Endothelial cell of umbilical vein (primary cell): ENCODE measurements around the gene ADGRE1. TPM values are rescaled to one million over a fixed set of nuclear protein-coding genes. Genes with fewer than 3 reads are reported as not detected.

Experiments
- BruUV-seq: library from RNA; stranded (reverse); fragments of 400-500 nt; replicated peaks from 2 replicates; lab custom pipeline; 2021; lab: Mats Ljungman, UMichigan
- CTCF ChIA-PET: fragments of 300-600, 350-600 bp; sonication (Branson Sonifier 250); formaldehyde crosslinking; loops from one replicate; lab custom pipeline; 2021; ENCODE audit warnings: antibody characterized with exemption, inconsistent platforms; lab: Charles Lee
- POLR2A ChIA-PET: fragments of 300-600, 350-600 bp; sonication (Branson Sonifier 250); formaldehyde crosslinking; loops from one replicate; lab custom pipeline; 2021; ENCODE audit warnings: antibody characterized with exemption, inconsistent platforms; lab: Charles Lee
- DNase-seq: peaks from one replicate; pipeline ENCODE4 v3.0.0-alpha.2; 2011; ENCODE audit warnings: low read depth, low spot score
- FAIRE-seq: peaks from 2 replicates; lab custom pipeline; 2011; peaks lifted over from hg19 to GRCh38; lab: Jason Lieb, UNC
- H2AFZ ChIP-seq: 2 replicates; pipeline ENCODE4 v1.6.0; 2012; ENCODE audit warnings: low read depth, low read length, control low read depth, inconsistent platforms
- H3K27ac ChIP-seq: 2 replicates; pipeline ENCODE4 v1.5.1; 2011; ENCODE audit warnings: low read depth, mild to moderate bottlenecking, control low read depth, low read length, moderate library complexity; ENCODE audit not compliant: insufficient read depth
- H3K27me3 ChIP-seq, 2 experiments: 2 replicates each; pipeline versions ENCODE4 v1.6.0 to v1.6.1; 2011; ENCODE audit warnings: low read length in 2 of 2, mixed read lengths in 1 of 2; ENCODE audit not compliant: control insufficient read depth in 2 of 2, insufficient read depth in 2 of 2
- H3K36me3 ChIP-seq, 2 experiments: 2 replicates in 1 of 2; 3 replicates in 1 of 2; pipeline ENCODE4 v1.5.1; 2011; ENCODE audit warnings: low read length in 2 of 2, mild to moderate bottlenecking in 1 of 2, moderate library complexity in 1 of 2; ENCODE audit not compliant: control insufficient read depth in 2 of 2, insufficient read depth in 2 of 2; ENCODE audit errors: extremely low read depth in 1 of 2
- H3K4me1 ChIP-seq: 3 replicates; pipeline ENCODE4 v1.5.1; 2011; ENCODE audit warnings: mild to moderate bottlenecking, low read length; ENCODE audit not compliant: control insufficient read depth, insufficient read depth; ENCODE audit errors: extremely low read depth
- H3K4me2 ChIP-seq: 2 replicates; pipeline ENCODE4 v1.6.1; 2011; ENCODE audit warnings: low read length, control low read depth, mixed read lengths; ENCODE audit not compliant: insufficient read depth
- H3K4me3 ChIP-seq, 3 experiments: fragments of 200-600 bp in 1 of 3; sonication (generic), shearing (Covaris generic) in 1 of 3; replicated peaks in 1 of 3; 2 replicates each; pipeline ENCODE4 v1.5.1; 2011 to 2016; ENCODE audit warnings: control low read depth in 3 of 3, low read length in 3 of 3, mild to moderate bottlenecking in 2 of 3, inconsistent platforms in 1 of 3, low read depth in 1 of 3, moderate library complexity in 1 of 3; ENCODE audit not compliant: insufficient read depth in 1 of 3
- H3K79me2 ChIP-seq: 2 replicates; pipeline ENCODE4 v1.6.0; 2012; ENCODE audit warnings: low read length, inconsistent platforms; ENCODE audit not compliant: control insufficient read depth, insufficient read depth
- H3K9ac ChIP-seq: replicated peaks from 2 replicates; pipeline ENCODE3; 2011; ENCODE audit warnings: low read length, control low read depth; ENCODE audit not compliant: insufficient read depth; ENCODE audit errors: extremely low read depth
- H3K9me1 ChIP-seq: replicated peaks from 3 replicates; pipeline ENCODE4 v1.6.0; 2011; ENCODE audit warnings: mild to moderate bottlenecking, low read length; ENCODE audit not compliant: control insufficient read depth, insufficient read depth; ENCODE audit errors: extremely low read depth
- H3K9me3 ChIP-seq: replicated peaks from 2 replicates; pipeline ENCODE4 v1.5.1; 2012; ENCODE audit warnings: low read length, inconsistent platforms; ENCODE audit not compliant: control insufficient read depth, insufficient read depth
- H4K20me1 ChIP-seq: replicated peaks from 2 replicates; pipeline ENCODE3; 2011; ENCODE audit warnings: mild to moderate bottlenecking, low read length; ENCODE audit not compliant: control insufficient read depth, insufficient read depth; ENCODE audit errors: extremely low read depth
- EZH2 ChIP-seq: IDR thresholded peaks from 2 replicates; pipeline ENCODE4 v1.6.1; 2012; ENCODE audit warnings: borderline replicate concordance, low read depth, mild to moderate bottlenecking, moderate library complexity, low read length, inconsistent platforms; ENCODE audit not compliant: severe bottlenecking
- FOS ChIP-seq: IDR thresholded peaks from 2 replicates; pipeline ENCODE4 v1.6.1; 2011; ENCODE audit warnings: mild to moderate bottlenecking, low read length, moderate library complexity, borderline replicate concordance; ENCODE audit not compliant: insufficient read depth
- GATA2 ChIP-seq: IDR thresholded peaks from 2 replicates; pipeline ENCODE4 v1.7.0; 2011; ENCODE audit warnings: low read depth, mild to moderate bottlenecking, moderate library complexity, mixed read lengths, low read length; ENCODE audit not compliant: insufficient read length, insufficient read depth
- JUN ChIP-seq: IDR thresholded peaks from 2 replicates; pipeline ENCODE4 v1.6.1; 2011; ENCODE audit warnings: borderline replicate concordance, low read depth; ENCODE audit not compliant: insufficient read length, insufficient read depth
- MAX ChIP-seq: IDR thresholded peaks from 2 replicates; pipeline ENCODE4 v1.6.1; 2011; ENCODE audit not compliant: insufficient read depth, insufficient read length
- MYC ChIP-seq: IDR thresholded peaks from one replicate; pipeline ENCODE4 v1.6.1; 2011; ENCODE audit warnings: mild to moderate bottlenecking, low read depth, low read length
- POLR2A ChIP-seq: IDR thresholded peaks from 2 replicates; pipeline ENCODE4 v1.6.1; 2012; ENCODE audit warnings: low read depth, mild to moderate bottlenecking, control low read depth, low read length
- dilution Hi-C: fragments of 300-500 bp; cut with MboI; formaldehyde crosslinking; loops from one replicate; pipeline ENCODE4 v1.15.0; 2019; ENCODE audit warnings: low sequenced_read_pairs; ENCODE audit not compliant: extremely low pct_ligation_motif_present
- intact Hi-C: fragments of 100-400 bp; cut with micrococcal nuclease; formaldehyde crosslinking; loops from one replicate; pipeline ENCODE4 v1.10.0; 2022
- polyA plus RNA-seq, 4 experiments: library from polyadenylated mRNA; depleted of rRNA in 3 of 4; stranded (reverse) in 3 of 4; unstranded in 1 of 4; fragments of >200 nt; gene quantifications; 2 replicates each; pipeline versions ENCODE4 v1.2.1 to v1.2.3, GENCODE V29; 2011 to 2012; ENCODE audit warnings: missing spikeins in 1 of 4
- total RNA-seq: library from RNA; stranded (reverse); gene quantifications from 2 replicates; pipeline ENCODE4 v1.2.3, GENCODE V29; 2021

Gene ADGRE1
- total and polyA plus RNA-seq, 2 donors (not counting 3 experiments of a cell fraction or from before 2014, with no cell fraction given), result not detected

- no peaks in the 10 kb centered on the region for H3K4me1 ChIP-seq
- H3K79me2 ChIP-seq, result no peaks in the 10 kb centered on the region
- POLR2A ChIA-PET, result no interaction called here
- CTCF ChIA-PET, result no interaction called here
- no peaks in the 10 kb centered on the region for H3K27me3 ChIP-seq
- no peaks in the 10 kb centered on the region for H3K36me3 ChIP-seq
- no peaks in the 10 kb centered on the region for H4K20me1 ChIP-seq
- no peak overlapping the region for H3K4me3 ChIP-seq
- DNase-seq, result no peak
- H3K9ac ChIP-seq, result no peak overlapping the region
- no peak overlapping the region for H3K4me2 ChIP-seq
- no peak overlapping the region for H2AFZ ChIP-seq
- H3K9me1 ChIP-seq, result no peaks in the 10 kb centered on the region
- H3K9me3 ChIP-seq, result no peaks in the 10 kb centered on the region
- intact Hi-C loops, result no loop called here
- dilution Hi-C loops, result no loop called here
- no peak overlapping the region for H3K27ac ChIP-seq
- TF ChIP-seq MYC, result no peak
- TF ChIP-seq POLR2A, result no peak
- no TSS peak for BruUV-seq
- FAIRE-seq, result no peak
Measured at GRCh38 chr19:6856749-6857372, 30.5 kb upstream of the ADGRE1 start.

DNA sequence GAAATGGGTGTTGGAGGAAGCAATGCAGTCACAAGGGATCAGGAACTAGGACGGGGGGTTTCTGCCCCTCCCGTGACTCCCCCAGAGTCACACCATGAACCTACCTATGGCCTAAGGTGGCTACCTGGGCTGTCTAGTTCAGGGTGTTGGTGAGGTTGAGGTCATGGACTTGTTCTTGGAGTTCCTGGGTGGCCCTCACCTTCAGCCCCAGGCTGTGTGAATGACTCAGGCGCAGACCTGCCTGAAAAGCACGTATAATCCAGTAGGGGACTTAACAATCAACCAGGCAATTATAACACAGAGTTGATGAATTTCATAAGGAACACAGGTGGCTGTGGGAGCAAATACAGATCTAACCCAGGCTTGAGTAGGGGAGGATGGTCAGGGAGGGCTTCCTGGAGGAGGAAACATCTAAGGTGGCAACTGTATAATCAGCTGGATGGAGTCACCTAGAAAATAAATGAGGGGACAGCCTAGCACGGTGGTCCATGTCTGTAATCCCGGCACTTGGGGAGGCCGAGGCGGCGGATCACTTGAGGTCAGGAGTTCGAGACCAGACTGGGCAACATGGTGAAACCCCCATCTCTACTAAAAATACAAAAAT lies 25.6 kb upstream of the ADGRE1 start:
- H3K4me1 ChIP-seq, result no peaks in the 10 kb centered on the region
- no peaks in the 10 kb centered on the region for H3K79me2 ChIP-seq
- TF ChIP-seq FOS (no peak), MAX (no peak), POLR2A (no peak), JUN (no peak), GATA2 (no peak), EZH2 (no peak)
- dilution Hi-C loops (no loop called here), intact Hi-C loops (loop anchor here (1.0 to 5.0 kb wide), 4 partner anchors 59 to 469 kb away; partner anchors contain the start of genes CRB3 and GTF2F1)
- no peaks in the 10 kb centered on the region for H3K27me3 ChIP-seq
- no peak overlapping the region for H3K4me3 ChIP-seq
- H3K4me2 ChIP-seq, result no peak overlapping the region
- H2AFZ ChIP-seq, result no peak overlapping the region
- H3K9me3 ChIP-seq, result no peaks in the 10 kb centered on the region
- no TSS peak for BruUV-seq
- H3K36me3 ChIP-seq, result no peaks in the 10 kb centered on the region
- no peak for DNase-seq
- CTCF ChIA-PET, result interaction anchor here (0.6 to 6.2 kb wide), 4 partner anchors 89 to 345 kb away, joined by 4 to 179 read pairs (median 40); partner anchors contain the start of genes GPR108, TRIP10 and VAV1
- H3K27ac ChIP-seq, result no peak overlapping the region
- no peaks in the 10 kb centered on the region for H4K20me1 ChIP-seq
- H3K9me1 ChIP-seq, result no peaks in the 10 kb centered on the region
- POLR2A ChIA-PET, result no interaction called here
- FAIRE-seq, result no peak
- H3K9ac ChIP-seq, result no peak overlapping the region
